ENCODE data around the gene CFAP119.

Gene CFAP119

DNA sequence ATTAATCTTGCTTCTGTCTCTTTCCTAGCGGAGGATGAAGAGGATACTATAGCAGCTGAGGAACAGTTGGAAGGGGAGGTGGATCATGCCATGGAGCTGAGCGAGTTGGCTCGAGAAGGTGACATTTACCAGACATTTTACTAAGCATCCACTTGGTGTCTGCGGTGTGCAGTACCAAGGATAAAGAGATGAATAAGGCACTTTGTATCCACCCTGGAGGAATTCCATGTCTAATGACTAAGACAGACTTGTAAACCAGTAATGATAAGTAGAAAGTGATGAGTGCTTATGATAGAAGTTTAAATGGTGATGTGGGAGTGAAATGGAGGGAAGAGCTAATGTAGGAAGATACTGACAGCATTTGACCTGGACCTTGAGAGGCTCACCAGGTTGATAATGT lies 50.9 kb downstream of the CFAP119 start:
- DNase-seq (ENCODE audit: low spot score), result no peak
